HG03432 (cell line): ENCODE measurements around the gene TKTL1.

Source experiments
- ATAC-seq: cut with Tn5 transposase; IDR thresholded peaks from one replicate; pipeline ENCODE4 v1.9.1; 2021; ENCODE audit warnings: mild to moderate bottlenecking, moderate library complexity; ENCODE audit not compliant: unreplicated experiment

TKTL1 gene

DNA sequence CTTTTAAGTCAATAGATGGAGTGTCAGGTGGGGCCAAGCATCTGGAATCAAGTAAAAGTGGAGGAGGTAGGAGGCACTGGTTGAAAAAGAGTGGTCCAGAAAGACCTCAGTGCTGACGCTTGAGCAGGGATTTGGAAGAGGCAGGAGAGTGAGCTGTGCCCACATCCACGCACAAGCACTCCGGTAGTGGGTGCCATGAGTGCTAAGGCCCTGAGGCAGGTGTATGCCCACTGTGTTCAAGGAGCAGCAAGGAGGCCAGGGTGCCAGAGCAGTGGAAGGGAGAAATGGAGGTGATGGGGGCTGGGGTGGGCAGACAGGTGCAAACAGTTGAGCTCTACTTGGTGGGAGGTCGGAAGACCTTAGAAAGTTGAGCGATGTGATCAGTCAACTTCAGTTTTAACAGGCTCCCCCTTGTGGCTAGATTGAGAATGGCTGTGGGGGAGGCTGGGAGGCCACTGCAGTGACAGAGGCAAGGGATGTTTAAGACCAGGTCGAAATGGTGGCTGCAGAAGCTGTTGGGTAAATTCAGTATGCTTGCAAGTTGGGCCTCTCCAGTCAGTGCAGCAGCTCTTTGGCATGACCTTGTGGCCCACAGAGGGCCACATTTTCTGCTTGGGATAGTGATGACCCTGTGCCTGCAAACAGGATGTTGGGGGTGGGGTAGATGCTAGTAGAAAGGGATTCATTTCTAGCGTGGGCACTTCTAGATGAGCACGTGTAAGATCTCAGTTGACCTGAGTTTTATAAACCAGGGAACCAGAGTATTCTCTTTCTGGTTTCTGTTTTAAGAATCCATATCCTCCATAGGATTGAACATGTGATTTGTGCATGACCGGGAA is 12.7 kb downstream of the TKTL1 start:
- no peak for ATAC-seq

DNA sequence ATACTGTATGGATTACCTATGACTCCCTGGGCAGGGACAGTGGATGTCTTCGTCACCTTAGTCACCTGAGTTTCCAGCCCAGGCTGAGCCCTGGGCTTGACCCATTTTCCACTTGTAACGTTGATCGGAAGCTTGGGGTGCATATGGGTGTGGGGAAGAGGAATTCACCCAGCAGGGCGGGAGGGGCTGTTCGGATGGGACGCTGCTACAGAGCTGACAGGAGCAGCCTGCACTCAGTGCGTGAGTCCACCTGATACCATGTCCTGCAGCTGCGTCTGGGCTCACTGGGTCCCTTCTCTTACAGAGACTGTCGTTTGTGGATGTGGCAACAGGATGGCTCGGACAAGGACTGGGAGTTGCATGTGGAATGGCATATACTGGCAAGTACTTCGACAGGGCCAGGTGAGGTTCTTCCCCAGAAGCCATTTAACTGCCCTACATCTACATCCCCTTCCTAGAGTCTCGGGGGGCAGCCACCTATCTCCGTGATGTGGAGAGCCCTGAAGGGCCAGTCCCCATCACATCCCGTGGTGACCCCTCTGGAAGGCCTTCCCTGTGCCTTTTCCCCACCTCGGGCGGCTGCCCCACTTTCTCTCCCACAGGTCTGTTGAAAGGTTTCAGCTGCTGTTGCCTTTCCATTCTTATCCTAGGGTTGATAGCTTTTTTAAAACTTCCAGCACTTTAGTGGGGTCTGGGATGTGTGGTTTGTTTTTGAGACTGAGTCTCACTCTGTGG is 13.6 kb downstream of the TKTL1 start:
- no peak for ATAC-seq

DNA sequence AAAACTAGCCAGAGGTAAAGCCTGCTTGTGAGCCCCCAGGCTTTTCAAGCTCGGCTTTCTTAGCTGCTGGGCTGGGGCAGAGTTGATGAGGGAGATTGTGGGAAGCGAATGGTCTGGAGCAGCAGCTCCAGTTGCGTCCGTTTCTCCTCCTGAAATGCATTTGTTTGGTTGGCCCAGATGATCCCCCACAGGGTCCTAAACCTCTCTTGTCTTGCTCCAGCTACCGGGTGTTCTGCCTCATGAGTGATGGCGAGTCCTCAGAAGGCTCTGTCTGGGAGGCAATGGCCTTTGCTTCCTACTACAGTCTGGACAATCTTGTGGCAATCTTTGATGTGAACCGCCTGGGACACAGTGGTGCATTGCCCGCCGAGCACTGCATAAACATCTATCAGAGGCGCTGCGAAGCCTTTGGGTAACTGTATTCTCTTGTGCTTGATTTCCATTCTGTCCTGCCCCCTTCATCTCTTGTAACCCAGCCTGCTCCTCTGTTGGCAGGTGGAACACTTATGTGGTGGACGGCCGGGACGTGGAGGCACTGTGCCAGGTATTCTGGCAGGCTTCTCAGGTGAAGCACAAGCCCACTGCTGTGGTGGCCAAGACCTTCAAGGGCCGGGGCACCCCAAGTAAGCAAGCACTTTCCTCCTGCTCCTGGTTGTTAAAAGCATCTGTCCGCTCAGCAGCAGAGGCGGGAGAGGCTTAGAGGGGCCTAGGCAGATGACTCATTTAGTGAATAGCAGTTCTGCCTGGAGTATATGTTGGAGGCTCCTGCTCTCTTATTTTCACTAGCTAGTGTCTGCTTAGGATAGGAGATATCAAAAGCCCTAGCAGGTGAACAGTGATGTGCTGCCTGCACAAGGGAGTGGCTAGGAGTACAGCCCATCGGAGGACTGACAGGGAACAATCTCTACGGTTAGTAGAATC is 15.3 kb downstream of the TKTL1 start:
- ATAC-seq = no peak

DNA sequence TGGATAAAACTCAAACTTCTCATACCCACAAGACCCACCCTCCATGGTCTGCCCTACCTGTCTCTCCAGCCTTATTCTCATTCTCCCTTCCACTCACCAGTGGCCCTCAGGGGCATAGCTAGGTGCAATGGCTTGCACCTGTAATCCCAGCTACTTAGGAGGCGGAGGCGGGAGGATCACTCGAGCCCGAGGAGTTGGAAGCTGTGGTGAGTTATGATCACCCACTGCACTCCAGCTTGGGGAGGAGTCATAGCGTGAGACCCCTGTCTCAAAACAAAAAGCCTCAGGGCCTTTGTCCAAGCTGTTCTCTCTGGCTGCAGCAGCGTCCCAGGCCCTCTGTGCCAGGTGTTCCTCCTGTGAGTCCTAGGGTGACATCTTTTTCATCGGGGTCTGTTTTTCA is 16.5 kb downstream of the TKTL1 start:
- ATAC-seq = no peak

DNA sequence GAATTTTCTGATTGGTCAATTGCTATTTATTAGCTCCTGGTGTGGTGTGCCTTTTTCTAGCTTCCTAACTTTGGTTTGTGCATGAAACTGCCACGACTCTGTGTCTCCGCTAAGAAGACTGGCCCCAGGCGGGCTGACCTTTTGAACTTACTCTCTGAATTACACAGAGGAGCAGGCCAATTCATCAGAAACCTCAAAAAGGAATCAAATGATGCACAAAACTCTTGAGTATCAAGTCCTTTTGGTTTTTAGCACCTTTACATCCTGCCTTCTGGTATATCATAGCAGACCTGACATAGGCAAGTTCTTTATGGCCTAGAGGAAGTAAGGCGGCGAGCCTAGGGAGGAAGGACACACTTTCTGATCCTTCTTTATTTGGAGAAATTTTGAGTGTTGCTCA is 17.6 kb downstream of the TKTL1 start:
- no peak for ATAC-seq

DNA sequence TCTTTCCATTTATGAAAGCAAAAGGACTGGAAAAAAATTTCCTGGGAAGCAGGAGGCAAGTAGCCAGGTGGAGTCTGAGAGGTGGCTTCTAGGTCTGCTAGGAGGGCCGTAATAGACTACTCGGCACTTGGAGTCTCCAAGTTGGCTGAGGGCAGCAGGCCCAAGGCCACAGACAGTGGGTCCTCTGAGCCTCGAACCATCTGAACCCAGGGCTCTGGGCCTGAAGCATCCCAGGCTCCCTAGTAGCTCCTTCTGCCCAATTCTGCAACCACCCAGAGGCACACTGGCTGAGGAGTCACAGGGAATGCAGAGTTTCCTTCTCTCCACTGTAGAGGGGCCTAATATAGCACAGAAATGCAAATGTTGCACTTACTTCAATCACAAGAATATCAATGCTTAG is 19.8 kb downstream of the TKTL1 start:
- ATAC-seq = no peak

DNA sequence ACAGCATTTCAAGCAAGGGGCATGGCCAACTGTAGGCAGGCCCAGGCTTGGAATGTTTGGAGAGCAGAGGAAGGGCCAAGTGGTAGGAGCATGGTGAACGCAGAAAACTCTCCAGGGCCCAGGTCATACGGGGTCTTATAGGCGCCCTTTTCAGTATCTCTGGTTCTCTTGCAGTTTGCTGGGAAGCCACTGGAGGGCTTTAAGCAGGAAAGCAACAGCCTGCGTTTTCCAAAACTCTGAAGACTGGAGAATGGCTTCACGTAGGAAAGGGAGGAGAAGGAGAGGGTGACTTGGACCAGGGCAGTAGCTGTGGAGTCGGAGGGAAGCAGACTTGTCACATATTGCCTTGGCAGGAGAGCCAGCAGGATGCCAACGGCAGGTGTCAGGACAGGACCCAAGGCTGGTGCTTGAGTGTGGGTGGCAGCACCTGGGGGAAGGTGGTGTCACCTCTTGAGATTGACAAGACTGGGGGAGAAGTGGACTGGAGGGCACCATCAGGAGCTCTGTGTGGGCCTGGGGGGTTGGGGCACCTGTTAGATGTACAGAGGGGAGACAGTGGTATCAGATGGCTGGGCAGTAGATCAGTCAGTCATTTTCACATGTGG is 21.9 kb downstream of the TKTL1 start:
- no peak for ATAC-seq

DNA sequence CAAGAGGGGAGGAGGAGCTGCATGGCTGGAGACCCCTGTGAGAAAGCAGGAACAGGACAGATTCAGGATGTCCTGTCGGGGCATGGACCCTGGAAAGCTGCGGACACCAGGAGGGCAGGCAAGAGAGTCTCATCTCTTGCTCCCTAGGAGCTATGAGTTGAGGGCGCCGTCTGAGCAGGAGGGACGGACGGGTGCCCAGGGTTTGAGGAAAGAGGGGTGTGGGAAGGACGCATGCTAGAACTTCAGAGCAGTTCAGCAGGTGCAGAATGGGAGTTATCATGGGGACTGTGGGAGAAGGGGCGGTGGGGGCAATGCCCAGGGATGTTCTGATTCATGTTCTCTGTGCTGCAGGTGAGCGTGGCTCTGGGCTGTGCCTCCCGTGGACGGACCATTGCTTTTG is 24.8 kb downstream of the TKTL1 start:
- no peak for ATAC-seq

DNA sequence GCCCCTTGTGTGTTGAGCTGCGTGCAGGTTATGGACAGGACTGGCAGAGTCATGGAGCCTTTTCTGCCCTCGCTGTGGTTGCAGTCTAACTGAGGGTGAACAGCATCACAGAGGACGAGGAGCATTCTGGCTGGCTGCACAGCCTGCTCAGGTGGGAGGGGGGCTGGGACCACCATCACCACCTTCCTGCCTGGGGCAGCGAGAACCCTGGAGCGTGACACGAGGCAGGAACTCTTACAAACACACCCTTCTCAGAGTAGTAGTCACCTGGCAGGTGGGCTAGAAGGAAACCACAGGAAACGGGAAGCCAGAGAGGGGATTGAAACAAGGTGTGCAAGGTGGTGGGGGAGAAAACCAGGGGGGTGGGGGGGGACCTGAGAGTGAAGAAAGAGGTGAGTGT is 25.6 kb downstream of the TKTL1 start:
- ATAC-seq = no peak

DNA sequence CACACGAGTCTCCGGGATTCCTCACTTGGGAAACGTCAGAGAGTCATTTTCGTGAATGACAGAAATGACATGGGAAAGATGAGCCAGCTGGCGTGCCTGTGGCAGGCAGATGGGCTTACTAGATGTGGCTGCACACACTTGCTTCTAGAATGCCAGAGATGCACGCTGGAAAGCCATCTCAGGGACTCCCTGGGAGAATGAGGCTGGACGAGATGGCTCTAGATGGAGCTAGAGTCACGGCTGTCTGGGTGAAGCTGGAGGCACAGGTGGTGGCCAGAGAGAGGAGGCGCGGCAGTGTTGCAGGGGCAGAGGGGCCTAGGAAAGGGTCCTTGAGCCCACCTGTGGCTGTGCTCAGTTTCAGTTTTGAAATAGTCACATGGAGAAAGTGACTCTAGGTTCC is 26.0 kb downstream of the TKTL1 start:
- ATAC-seq = no peak

DNA sequence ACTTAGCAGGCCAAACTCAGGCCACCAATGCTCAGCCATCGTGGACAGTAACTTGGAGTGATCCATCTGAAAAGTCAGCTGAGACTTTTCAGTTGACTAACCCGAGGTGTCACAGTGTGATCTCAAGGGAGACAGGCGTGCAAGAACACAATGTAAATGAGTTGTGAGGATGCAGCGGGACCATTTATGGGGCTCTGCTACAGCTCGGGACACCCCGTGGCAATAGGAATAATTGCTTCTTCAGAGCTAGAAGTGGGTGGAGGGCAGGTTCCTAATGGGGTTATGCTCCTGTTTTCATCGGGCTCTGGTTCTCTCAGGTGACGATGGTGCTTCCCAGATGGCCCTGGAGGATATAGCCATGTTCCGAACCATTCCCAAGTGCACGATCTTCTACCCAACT is 27.3 kb downstream of the TKTL1 start:
- ATAC-seq = no peak

DNA sequence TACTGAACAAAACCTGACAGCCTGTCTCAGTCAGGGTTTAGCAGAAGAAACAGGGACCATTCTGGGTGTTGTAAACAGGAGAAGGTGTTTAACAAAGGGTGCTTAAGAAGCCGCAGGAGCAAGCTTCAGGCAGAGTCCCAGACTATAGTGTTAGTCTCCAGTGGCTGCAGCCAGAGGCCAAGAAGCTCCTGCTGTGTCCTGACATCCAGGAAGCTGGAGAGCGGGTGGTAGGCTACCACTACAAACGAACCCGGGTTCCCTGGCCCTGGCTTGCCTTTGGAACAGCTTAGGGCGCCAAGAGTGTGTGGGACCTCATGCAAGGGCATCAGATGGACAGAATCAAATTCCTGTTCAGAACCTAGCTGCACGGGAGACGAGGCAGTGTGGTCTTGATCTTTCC is 27.9 kb downstream of the TKTL1 start:
- ATAC-seq = no peak

DNA sequence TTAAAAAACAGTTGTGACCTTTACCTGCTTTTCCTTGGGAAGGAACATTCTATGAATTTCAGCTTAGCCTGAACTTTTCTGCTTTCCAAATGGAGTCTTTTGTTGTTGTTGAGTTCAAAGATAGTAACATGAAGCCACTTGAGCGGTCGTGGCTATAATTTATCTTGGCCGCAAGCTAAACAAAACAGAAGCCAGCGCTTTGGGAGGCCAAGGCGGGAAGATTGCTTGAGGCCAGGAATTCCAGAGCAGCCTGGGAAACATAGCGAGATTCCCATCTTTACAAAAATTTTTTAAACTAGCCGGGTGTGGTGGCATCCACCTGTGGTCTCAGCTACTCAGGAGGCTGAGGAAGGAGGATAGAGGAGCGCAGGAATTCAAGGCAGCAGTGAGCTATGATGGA is 29.9 kb downstream of the TKTL1 start:
- no peak for ATAC-seq

DNA sequence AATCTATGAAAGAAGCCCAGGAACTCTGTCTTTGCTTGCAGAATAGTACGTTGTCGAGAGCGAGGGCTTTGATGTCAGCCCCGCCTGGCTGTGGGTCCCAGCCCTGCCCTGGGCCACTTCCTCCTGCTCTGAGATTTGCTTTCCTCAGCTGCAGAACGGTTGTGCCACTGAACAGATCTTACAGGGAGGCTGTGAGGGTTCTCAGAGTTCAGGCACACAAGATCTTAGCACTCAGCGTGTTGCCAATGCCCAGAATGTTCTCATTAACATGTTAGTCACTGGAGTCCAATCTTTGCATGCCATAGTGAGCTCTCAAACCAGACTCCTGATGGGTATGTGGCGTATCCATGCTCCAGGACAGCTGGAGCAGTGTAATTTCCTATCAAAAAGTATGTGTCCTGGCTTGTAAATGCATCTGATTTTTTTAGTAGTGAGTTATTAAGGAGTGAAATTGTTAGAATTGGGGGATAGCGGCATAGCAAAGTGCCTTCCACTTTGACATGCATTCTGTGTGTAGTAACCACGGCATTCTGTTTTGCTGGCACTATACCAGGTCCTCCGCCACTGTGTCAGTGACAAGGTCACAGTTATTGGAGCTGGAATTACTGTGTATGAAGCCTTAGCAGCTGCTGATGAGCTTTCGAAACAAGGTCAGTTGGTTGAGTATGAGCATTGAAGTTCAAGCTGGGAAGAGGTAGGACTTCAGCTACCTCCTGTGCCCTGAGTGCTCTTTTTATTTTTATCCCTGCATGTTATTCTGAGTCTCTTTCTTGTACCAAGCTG is 31.6 kb downstream of the TKTL1 start:
- no peak for ATAC-seq

DNA sequence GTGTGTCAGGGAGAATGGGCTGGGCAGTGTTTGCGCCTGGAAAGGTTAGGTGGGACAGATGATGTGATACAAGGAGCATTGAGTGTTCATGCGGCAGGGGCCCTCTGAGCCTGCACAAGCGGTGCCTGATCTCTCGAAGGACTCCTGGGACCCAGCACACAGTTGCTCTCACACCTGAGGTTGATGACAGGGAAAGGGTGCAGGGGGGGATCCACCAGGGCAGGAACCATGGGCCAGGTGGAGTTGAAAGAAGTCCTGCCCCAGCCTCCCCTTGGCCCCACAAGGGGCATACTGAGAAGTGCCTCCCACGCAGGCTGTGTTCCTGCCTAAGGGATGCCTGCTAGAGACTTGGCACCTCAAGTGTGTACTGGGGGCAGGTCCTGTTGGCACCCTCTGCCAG is 33.1 kb downstream of the TKTL1 start:
- ATAC-seq = no peak

DNA sequence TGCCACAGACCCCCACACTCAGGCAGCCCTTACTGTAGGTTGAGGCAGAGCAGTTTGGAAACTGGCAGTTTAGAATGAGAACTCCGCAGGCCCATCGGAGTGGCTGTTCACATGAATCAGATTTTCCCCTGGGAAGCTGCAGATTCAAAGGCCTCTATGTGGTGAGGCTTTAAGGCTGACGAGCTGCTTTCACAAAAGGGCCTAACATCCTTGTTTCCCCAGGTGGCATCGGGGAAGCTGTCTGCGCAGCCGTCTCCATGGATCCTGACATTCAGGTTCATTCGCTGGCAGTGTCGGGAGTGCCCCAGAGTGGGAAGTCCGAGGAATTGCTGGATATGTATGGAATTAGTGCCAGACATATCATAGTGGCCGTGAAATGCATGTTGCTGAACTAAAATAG is 33.7 kb downstream of the TKTL1 start:
- no peak for ATAC-seq

DNA sequence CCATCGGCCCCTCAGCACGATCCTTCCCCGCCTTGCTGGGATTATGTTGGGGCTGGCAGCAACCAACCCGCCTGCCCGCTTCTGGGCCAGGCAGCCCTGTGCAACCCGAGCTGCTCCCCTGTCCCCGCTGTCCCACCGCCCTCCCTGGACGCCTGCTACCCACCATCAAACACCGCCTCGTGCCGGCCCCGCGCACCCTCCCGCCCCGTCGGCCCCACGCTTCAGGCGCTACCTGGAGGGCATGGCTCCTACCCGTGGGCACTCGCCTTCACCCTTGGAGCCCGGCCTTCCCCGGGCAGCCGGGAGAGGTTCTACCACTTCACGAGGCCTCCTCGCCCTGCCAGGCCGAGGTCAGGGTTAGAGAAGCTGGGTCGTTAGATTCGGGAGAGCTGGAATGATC is 37.0 kb downstream of the TKTL1 start:
- ATAC-seq = no peak

DNA sequence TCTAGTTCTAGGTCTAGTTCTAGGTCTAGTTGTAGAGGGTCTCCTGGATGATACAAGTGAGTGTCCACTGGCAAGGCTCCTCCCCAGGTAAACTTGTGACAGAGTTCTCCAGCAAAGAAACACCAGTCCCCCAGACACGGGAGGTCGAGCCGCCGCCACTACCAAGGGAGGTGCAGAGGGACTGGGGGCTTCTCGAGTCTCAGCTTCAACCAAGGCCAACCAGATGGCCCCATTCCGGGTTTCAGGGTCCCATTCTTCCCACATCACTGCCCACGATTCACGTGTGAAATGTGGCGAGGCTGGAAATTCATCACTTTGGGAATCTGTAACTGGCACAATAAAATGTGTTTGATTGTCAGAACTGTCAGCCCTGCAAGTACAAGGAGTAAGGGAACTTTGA is 37.5 kb downstream of the TKTL1 start:
- ATAC-seq = no peak

DNA sequence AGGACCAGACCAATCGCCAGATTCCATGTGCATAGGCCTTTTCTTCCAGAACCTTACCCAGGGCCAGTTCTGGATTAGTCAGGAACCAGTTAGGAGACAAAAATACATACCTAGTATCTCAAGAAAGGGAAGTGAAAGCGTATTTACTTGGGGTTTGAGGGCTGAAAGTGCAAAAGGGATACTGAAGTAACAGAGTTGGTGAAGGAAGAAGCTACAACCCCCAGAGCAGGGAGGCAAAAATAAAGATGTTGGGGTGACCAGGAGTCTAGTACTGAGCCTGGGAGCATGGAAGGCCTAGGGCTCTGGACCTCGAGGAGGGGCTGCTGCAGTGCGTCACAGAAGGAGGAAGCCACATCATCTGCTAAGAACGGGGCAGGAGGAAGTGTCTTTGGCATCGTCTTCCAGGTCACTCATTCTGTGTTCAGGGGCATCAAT is 38.3 kb downstream of the TKTL1 start:
- peak; percentile 64 for ATAC-seq

DNA sequence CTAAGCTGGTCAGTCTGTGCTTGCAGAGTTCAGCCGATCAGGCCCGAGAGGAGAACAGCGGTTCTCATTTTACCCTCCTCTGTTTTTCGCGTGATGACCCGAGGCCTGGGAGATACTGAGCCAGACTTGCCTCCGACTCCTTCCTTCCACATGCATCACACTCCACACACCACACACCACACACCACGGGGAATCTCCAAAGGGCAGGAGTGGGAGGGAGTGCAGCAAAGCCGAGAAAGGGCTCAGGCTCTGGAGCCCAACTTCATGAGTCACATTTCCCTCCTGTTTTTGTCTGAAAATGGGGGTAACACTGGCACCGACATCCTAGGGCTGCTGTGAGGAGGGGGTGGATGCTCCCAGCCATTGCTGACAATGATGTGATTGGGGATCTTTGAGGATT is 38.9 kb downstream of the TKTL1 start:
- ATAC-seq = no peak
